Suprapubic skin (tissue), 4 donors: ENCODE measurements around the gene PLEKHG5. TPM values are rescaled to one million over a fixed set of nuclear protein-coding genes. Genes with fewer than 3 reads are reported as not detected.
A peak's percentile ranks its signal among the peaks of the same experiment; 100 is the strongest.

Source experiments
- DNase-seq, 2 donors: peaks; one replicate each; pipeline ENCODE4 v3.0.0-alpha.2; 2019; ENCODE audit warnings: low spot score in 2 of 2
- H3K27ac ChIP-seq: fragments of 200-600 bp; sonication (generic); one replicate; pipeline ENCODE4 v1.5.1; 2019
- H3K27me3 ChIP-seq: fragments of 200-600 bp; sonication (generic); one replicate; pipeline ENCODE4 v1.5.1; 2019
- H3K36me3 ChIP-seq: fragments of 200-600 bp; sonication (generic); one replicate; pipeline ENCODE4 v1.5.1; 2019
- H3K4me1 ChIP-seq: fragments of 200-600 bp; sonication (generic); one replicate; pipeline ENCODE4 v1.5.1; 2019
- H3K4me3 ChIP-seq: fragments of 200-600 bp; sonication (generic); one replicate; pipeline ENCODE4 v1.5.1; 2019; ENCODE audit warnings: mild to moderate bottlenecking
- H3K9me3 ChIP-seq: fragments of 200-600 bp; sonication (generic); one replicate; pipeline ENCODE4 v1.5.1; 2019
- CTCF ChIP-seq, 2 donors: fragments of 200-600 bp in 1 of 2; fragments of 450-650 bp in 1 of 2; sonication (generic) in 1 of 2; IDR thresholded peaks; one replicate each; pipeline ENCODE4 v1.5.1; 2016 to 2019; ENCODE audit warnings: antibody characterized with exemption in 2 of 2, mild to moderate bottlenecking in 1 of 2, moderate library complexity in 1 of 2
- EP300 ChIP-seq: sonication (generic); formaldehyde crosslinking; IDR thresholded peaks from one replicate; pipeline ENCODE4 v1.6.1; 2017; ENCODE audit warnings: antibody characterized with exemption
- POLR2A ChIP-seq, 2 donors: fragments of 450-650 bp; IDR thresholded peaks; one replicate each; pipeline ENCODE4 v1.6.1; 2017; ENCODE audit warnings: antibody characterized with exemption in 2 of 2, mild to moderate bottlenecking in 2 of 2, moderate library complexity in 2 of 2
- POLR2AphosphoS5 ChIP-seq, 3 donors: sonication (generic); formaldehyde crosslinking; IDR thresholded peaks; one replicate each; pipeline ENCODE4 v1.6.1; 2017; ENCODE audit warnings: antibody characterized with exemption in 3 of 3
- WGBS: methylation state at CpG from one replicate; pipeline ENCODE4 v1.1.5; 2018; 5-methylcytosine and 5-hydroxymethylcytosine counted together
- total RNA-seq, 4 donors: library from RNA; depleted of rRNA; stranded (reverse); fragments of >200 nt; gene quantifications; one replicate each; pipeline ENCODE4 v1.1.0, GENCODE V29; 2016

Gene PLEKHG5
- total RNA-seq, 4 donors from 2014 or later: 76.3 to 347 (median 107) TPM

- peaks cover 81% of the 10 kb centered on the region for H3K4me1 ChIP-seq
- H3K36me3 ChIP-seq: no peaks in the 10 kb centered on the region
- peak within 1 kb of the TSS; percentile 48 for H3K4me3 ChIP-seq
- 5% methylated on average over 34 of the region's 99 CpGs for WGBS
- TF ChIP-seq CTCF (IDR thresholded peaks at IDR 0.05) (no peak), EP300 (no peak), POLR2AphosphoS5 (IDR thresholded peaks at IDR 0.05) (no peak), POLR2A (IDR thresholded peaks at IDR 0.05) (no peak)
- H3K9me3 ChIP-seq: no peaks in the 10 kb centered on the region
- peaks cover 94% of the 10 kb centered on the region for H3K27me3 ChIP-seq
- peak in 1 of 2 donors; percentile 65 for DNase-seq
- peak within 1 kb of the TSS; percentile 11 for H3K27ac ChIP-seq
Measured at GRCh38 chr1:6424619-6425593, 66.6 kb downstream of the PLEKHG5 start, which contains the start of gene ESPN. Gene ESPN (plus strand): TSS chr1:6424776. CDS start chr1:6424956, 180 bp downstream.

- peaks cover 87% of the 10 kb centered on the region for H3K4me1 ChIP-seq
- H3K9me3 ChIP-seq: no peaks in the 10 kb centered on the region
- DNase-seq: peak in 1 of 2 donors; percentile 56
- peaks cover 98% of the 10 kb centered on the region for H3K27me3 ChIP-seq
- H3K27ac ChIP-seq: no peak overlapping the region
- WGBS: 8% methylated on average over 32 of the region's 35 CpGs
- peak overlapping the region; percentile 48 for H3K4me3 ChIP-seq
- TF ChIP-seq EP300 (no peak), CTCF (IDR thresholded peaks at IDR 0.05) (no peak), POLR2A (IDR thresholded peaks at IDR 0.05) (no peak), POLR2AphosphoS5 (IDR thresholded peaks at IDR 0.05) (no peak)
- no peaks in the 10 kb centered on the region for H3K36me3 ChIP-seq
Measured at GRCh38 chr1:6424000-6424565, 67.4 kb downstream of the PLEKHG5 start.

- H3K4me3 ChIP-seq: peak overlapping the region; percentile 48
- WGBS: 8% methylated on average over 16 of the region's 24 CpGs
Measured at GRCh38 chr1:6423321-6423999, 68.0 kb downstream of the PLEKHG5 start.

GRCh38 chr1:6421266-6421665 lies 70.2 kb downstream of the PLEKHG5 start:
- no peak for DNase-seq
- WGBS: 47% methylated on average over 4 of the region's 4 CpGs
- no peak overlapping the region for H3K27ac ChIP-seq
- no peaks in the 10 kb centered on the region for H3K9me3 ChIP-seq
- no peaks in the 10 kb centered on the region for H3K36me3 ChIP-seq
- peaks cover 97% of the 10 kb centered on the region for H3K27me3 ChIP-seq
- TF ChIP-seq POLR2AphosphoS5 (IDR thresholded peaks at IDR 0.05) (no peak), CTCF (IDR thresholded peaks at IDR 0.05) (no peak), POLR2A (IDR thresholded peaks at IDR 0.05) (no peak), EP300 (no peak)
- peaks cover 70% of the 10 kb centered on the region for H3K4me1 ChIP-seq
- H3K4me3 ChIP-seq: no peak overlapping the region

More at GRCh38 chr1:6423321-6423999, 68.0 kb downstream of the PLEKHG5 start:
- peaks cover 88% of the 10 kb centered on the region for H3K4me1 ChIP-seq
- no peaks in the 10 kb centered on the region for H3K9me3 ChIP-seq
- peak in 1 of 2 donors; percentile 70 for DNase-seq
- H3K27ac ChIP-seq: no peak overlapping the region
- peaks cover 98% of the 10 kb centered on the region for H3K27me3 ChIP-seq
- H3K36me3 ChIP-seq: no peaks in the 10 kb centered on the region
- peak; percentile 11 to 79 for TF ChIP-seq CTCF (IDR thresholded peaks at IDR 0.05)
- TF ChIP-seq EP300: no peak
